Body of pancreas (tissue), 4 donors: Measurements from ENCODE around the gene SOX4. TPM values are rescaled to one million over a fixed set of nuclear protein-coding genes. Genes with fewer than 3 reads are reported as not detected.

Experiments used
- ATAC-seq: fragments of 150-250 bp; one replicate; pipeline ENCODE4 v1.9.1; 2016
- DNase-seq, 4 donors: peaks; one replicate each; pipeline ENCODE4 v3.0.0-alpha.2; 2019
- H3K27ac ChIP-seq, 4 donors: fragments of 200-600 bp; sonication (generic); 1 replicate in 3 of 4; 2 replicates in 1 of 4; pipeline versions ENCODE4 v1.5.1 to v1.6.1; 2016 to 2019; ENCODE audit warnings: mild to moderate bottlenecking in 1 of 4, mixed read lengths in 1 of 4, moderate library complexity in 1 of 4
- H3K27me3 ChIP-seq, 2 donors: fragments of 200-600 bp; sonication (generic); one replicate each; pipeline ENCODE4 v1.6.0; 2016; ENCODE audit warnings: mild to moderate bottlenecking in 1 of 2
- H3K36me3 ChIP-seq, 2 donors: fragments of 200-600 bp; sonication (generic); replicated peaks in 1 of 2; 2 replicates each; pipeline ENCODE4 v1.5.1; 2016; ENCODE audit warnings: low read depth in 2 of 2; ENCODE audit not compliant: insufficient read depth in 1 of 2
- H3K4me1 ChIP-seq: fragments of 200-600 bp; sonication (generic); one replicate; pipeline ENCODE4 v1.6.0; 2016
- H3K4me3 ChIP-seq, 2 donors: fragments of 200-600 bp; sonication (generic); 1 replicate in 1 of 2; 2 replicates in 1 of 2; pipeline ENCODE4 v1.5.1; 2016 to 2019
- H3K9me3 ChIP-seq, 3 donors: fragments of 200-600 bp; sonication (generic); 1 replicate in 2 of 3; 2 replicates in 1 of 3; pipeline ENCODE4 v1.5.1; 2016
- POLR2A ChIP-seq, 3 donors: fragments of 450-650 bp; IDR thresholded peaks; one replicate each; pipeline ENCODE4 v1.6.1; 2016; ENCODE audit warnings: antibody characterized with exemption in 3 of 3, mild to moderate bottlenecking in 2 of 3
- WGBS, 2 donors: methylation state at CpG; one replicate each; pipeline ENCODE4 v1.1.5; 2017; 5-methylcytosine and 5-hydroxymethylcytosine counted together
- intact Hi-C: fragments of 100-400 bp; cut with DNase I; formaldehyde crosslinking; loops from one replicate; pipeline ENCODE4 v1.15.1; 2023
- total RNA-seq, 2 donors: library from RNA; depleted of rRNA; stranded (reverse); fragments of >200 nt; gene quantifications; one replicate each; pipeline ENCODE4 v1.1.0, GENCODE V29; 2016
- TF ChIP-seq, protein P1 (sequence below), 7 experiments: fragments of 450-650 bp in 4 of 7; fragments of 200-600 bp in 3 of 7; sonication (generic) in 3 of 7; IDR thresholded peaks; one replicate each; pipeline ENCODE4 v1.5.1; 2016 to 2019; ENCODE audit warnings: antibody characterized with exemption in 7 of 7

SOX4 gene
- total RNA-seq, 2 donors from 2014 or later, result 17.8 to 20.0 TPM

GRCh38 chr6:21582651-21583050 lies 10.9 kb upstream of the SOX4 start:
- no peak for ATAC-seq
- H3K4me3 ChIP-seq, result no peak overlapping the region
- no peak overlapping the region for H3K27ac ChIP-seq
- H3K9me3 ChIP-seq, result no peaks in the 10 kb centered on the region
- TF ChIP-seq POLR2A (IDR thresholded peaks at IDR 0.05), result no peak
- TF ChIP-seq, protein P1, sequence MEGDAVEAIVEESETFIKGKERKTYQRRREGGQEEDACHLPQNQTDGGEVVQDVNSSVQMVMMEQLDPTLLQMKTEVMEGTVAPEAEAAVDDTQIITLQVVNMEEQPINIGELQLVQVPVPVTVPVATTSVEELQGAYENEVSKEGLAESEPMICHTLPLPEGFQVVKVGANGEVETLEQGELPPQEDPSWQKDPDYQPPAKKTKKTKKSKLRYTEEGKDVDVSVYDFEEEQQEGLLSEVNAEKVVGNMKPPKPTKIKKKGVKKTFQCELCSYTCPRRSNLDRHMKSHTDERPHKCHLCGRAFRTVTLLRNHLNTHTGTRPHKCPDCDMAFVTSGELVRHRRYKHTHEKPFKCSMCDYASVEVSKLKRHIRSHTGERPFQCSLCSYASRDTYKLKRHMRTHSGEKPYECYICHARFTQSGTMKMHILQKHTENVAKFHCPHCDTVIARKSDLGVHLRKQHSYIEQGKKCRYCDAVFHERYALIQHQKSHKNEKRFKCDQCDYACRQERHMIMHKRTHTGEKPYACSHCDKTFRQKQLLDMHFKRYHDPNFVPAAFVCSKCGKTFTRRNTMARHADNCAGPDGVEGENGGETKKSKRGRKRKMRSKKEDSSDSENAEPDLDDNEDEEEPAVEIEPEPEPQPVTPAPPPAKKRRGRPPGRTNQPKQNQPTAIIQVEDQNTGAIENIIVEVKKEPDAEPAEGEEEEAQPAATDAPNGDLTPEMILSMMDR (IDR thresholded peaks at IDR 0.05), result no peak
- peaks cover 5% of the 10 kb centered on the region for H3K4me1 ChIP-seq
- intact Hi-C loops, result no loop called here
- no peaks in the 10 kb centered on the region for H3K27me3 ChIP-seq
- no peak for DNase-seq
- H3K36me3 ChIP-seq, result no peaks in the 10 kb centered on the region

DNA sequence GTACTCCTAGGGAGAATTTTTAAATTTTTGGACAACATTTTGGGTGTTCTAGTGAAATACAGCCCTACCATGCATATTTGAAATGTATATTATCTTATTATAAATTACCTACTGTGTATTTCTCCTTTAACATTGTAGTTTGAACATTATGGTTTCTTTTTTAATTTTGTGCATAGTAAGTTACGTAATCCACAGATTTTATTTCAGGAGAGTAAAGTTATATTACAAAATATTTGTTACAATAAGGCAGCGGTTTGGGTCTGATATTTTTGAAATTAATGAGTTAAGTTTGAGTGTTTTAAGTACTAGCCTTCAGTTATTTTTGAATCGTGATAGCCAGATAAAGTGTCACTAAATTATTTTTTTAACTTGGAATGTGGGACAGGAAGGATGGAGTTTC lies 7.3 kb upstream of the SOX4 start:
- no peaks in the 10 kb centered on the region for H3K36me3 ChIP-seq
- no peaks in the 10 kb centered on the region for H3K27me3 ChIP-seq
- WGBS, 2 donors, result 57 to 63% methylated on average over 3 of the region's 3 CpGs
- H3K9me3 ChIP-seq, result no peaks in the 10 kb centered on the region
- ATAC-seq (no peak), DNase-seq (no peak)
- peaks cover 10% of the 10 kb centered on the region for H3K4me1 ChIP-seq
- no peak for TF ChIP-seq POLR2A (IDR thresholded peaks at IDR 0.05)
- TF ChIP-seq, protein P1 (IDR thresholded peaks at IDR 0.05), result no peak
- no peak overlapping the region for H3K4me3 ChIP-seq
- intact Hi-C loops, result no loop called here
- H3K27ac ChIP-seq, result peak overlapping the region; percentile 79 to 95 (median 93)

GRCh38 chr6:21586740-21587178 lies 6.8 kb upstream of the SOX4 start:
- 1 to 3% methylated on average over 15 of the region's 15 CpGs for WGBS, 2 donors
- no peaks in the 10 kb centered on the region for H3K27me3 ChIP-seq
- H3K27ac ChIP-seq, result peak overlapping the region; percentile 79 to 95 (median 93)
- ATAC-seq, result peak; percentile 43
- intact Hi-C loops, result no loop called here
- H3K9me3 ChIP-seq, result no peaks in the 10 kb centered on the region
- peak overlapping the region; percentile 42 to 71 for H3K4me3 ChIP-seq
- TF ChIP-seq POLR2A (IDR thresholded peaks at IDR 0.05), result no peak
- TF ChIP-seq, protein P1 (IDR thresholded peaks at IDR 0.05), result peak in 2 of 7 experiments; percentile 1 to 11
- no peak for DNase-seq
- H3K36me3 ChIP-seq, result no peaks in the 10 kb centered on the region
- H3K4me1 ChIP-seq, result peaks cover 10% of the 10 kb centered on the region

DNA sequence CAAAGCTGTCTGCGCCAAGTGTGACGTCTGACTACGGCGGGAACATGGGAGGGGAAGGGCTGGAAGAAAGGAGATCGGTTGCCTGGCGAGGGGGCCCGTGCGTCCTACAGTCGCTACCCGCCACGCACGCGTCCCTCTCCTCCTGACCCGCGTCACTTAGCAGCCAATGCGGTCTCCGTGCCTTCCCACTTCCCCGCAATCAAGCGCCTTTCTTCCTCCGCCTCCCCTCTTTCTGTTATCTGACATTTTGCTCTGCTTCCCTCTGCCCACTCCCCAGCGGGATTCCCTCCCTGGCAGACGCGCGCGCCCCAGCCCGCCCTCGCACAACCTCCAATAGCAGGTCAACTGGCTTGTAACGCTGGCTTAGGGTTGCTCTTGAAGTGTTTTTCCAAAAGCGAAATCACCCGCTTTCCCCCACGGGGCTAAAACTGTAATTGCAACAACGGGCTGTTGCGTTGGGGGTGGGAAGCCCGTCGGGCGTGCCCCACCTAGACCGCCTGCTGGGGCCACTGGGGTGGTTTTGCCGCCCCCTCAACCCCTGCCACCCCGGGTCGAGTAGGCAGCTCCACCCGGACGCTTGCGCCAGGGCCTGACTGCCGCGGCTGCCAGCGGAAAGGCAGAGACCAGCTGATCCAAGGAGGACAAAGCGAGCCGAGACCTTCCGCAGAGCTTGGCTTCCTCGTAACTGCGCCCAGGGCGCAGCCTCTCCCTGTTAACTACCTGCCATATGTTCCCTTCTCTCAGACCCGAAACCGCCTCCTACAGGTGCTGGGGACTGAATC lies 6.2 kb upstream of the SOX4 start:
- H3K4me1 ChIP-seq, result peaks cover 10% of the 10 kb centered on the region
- H3K27me3 ChIP-seq, result no peaks in the 10 kb centered on the region
- peak; percentile 74 to 84 (median 78) for DNase-seq
- H3K27ac ChIP-seq, result peak overlapping the region; percentile 79 to 95 (median 93)
- TF ChIP-seq, protein P1 (IDR thresholded peaks at IDR 0.05), result peak in 5 of 7 experiments; percentile 17 to 42 (median 40)
- peak; percentile 60 to 86 (median 82) for TF ChIP-seq POLR2A (IDR thresholded peaks at IDR 0.05)
- no peaks in the 10 kb centered on the region for H3K36me3 ChIP-seq
- intact Hi-C loops, result no loop called here
- WGBS, 2 donors, result 1% methylated on average over 30 to 54 of the region's 54 CpGs
- peak overlapping the region; percentile 42 to 71 for H3K4me3 ChIP-seq
- no peaks in the 10 kb centered on the region for H3K9me3 ChIP-seq
- ATAC-seq, result peak; percentile 56
